OCI-LY7 (cell line): ENCODE data around the gene ZNF516. TPM values are rescaled to one million over a fixed set of nuclear protein-coding genes. Genes with fewer than 3 reads are reported as not detected.

Experiments used
- BruUV-seq: library from RNA; stranded (reverse); fragments of 400-500 nt; replicated peaks from 2 replicates; lab custom pipeline; 2021; lab: Mats Ljungman, UMichigan
- CTCF ChIA-PET: fragments of 300-600 bp; sonication (Branson Sonifier 250); formaldehyde crosslinking; loops from one replicate; lab custom pipeline; 2022; ENCODE audit warnings: antibody characterized with exemption; ENCODE audit not compliant: unreplicated experiment; lab: Charles Lee
- POLR2A ChIA-PET: fragments of 300-600 bp; sonication (Branson Sonifier 250); formaldehyde crosslinking; loops from one replicate; lab custom pipeline; 2022; ENCODE audit warnings: antibody characterized with exemption; lab: Charles Lee
- DNase-seq: peaks from one replicate; pipeline ENCODE4 v3.0.0-alpha.2; 2015; ENCODE audit warnings: low spot score
- H2AFZ ChIP-seq: fragments of 200-600 bp; sonication (generic), shearing (Covaris generic); 2 replicates; pipeline ENCODE4 v1.6.1; 2014; ENCODE audit warnings: mild to moderate bottlenecking, antibody characterized with exemption, low read length, moderate library complexity
- H3K27ac ChIP-seq: fragments of 200-600 bp; sonication (generic); 2 replicates; pipeline ENCODE4 v1.5.1; 2014; ENCODE audit warnings: mixed run types, low read depth, mild to moderate bottlenecking, moderate library complexity, low read length, inconsistent platforms; ENCODE audit not compliant: poor library complexity, severe bottlenecking
- H3K36me3 ChIP-seq: fragments of 200-600 bp; sonication (generic); 2 replicates; pipeline ENCODE4 v1.6.1; 2014; ENCODE audit warnings: mild to moderate bottlenecking, antibody characterized with exemption, low read length, moderate library complexity, mixed read lengths; ENCODE audit not compliant: insufficient read depth
- H3K4me1 ChIP-seq: fragments of 200-600 bp; sonication (generic); 2 replicates; pipeline ENCODE4 v1.5.1; 2014; ENCODE audit warnings: mild to moderate bottlenecking, low read length; ENCODE audit not compliant: insufficient read depth, poor library complexity, severe bottlenecking
- H3K4me2 ChIP-seq: fragments of 200-600 bp; sonication (generic); 2 replicates; pipeline ENCODE4 v1.6.1; 2014; ENCODE audit warnings: mild to moderate bottlenecking, low read length
- H3K4me3 ChIP-seq: fragments of 200-600 bp; sonication (generic); 2 replicates; pipeline ENCODE4 v1.5.1; 2014; ENCODE audit warnings: mild to moderate bottlenecking, low read depth, low read length; ENCODE audit not compliant: poor library complexity, severe bottlenecking
- H3K79me2 ChIP-seq: fragments of 200-600 bp; sonication (generic); 2 replicates; pipeline ENCODE4 v1.6.1; 2016; ENCODE audit warnings: low read depth, mild to moderate bottlenecking, low read length, moderate library complexity, mixed read lengths; ENCODE audit not compliant: insufficient read depth
- H3K9me2 ChIP-seq: fragments of 200-600 bp; sonication (generic); 2 replicates; pipeline ENCODE4 v1.6.1; 2016; ENCODE audit warnings: mild to moderate bottlenecking, low read length, mixed read lengths; ENCODE audit not compliant: insufficient read depth
- H3K9me3 ChIP-seq: fragments of 200-600 bp; sonication (generic); 2 replicates; pipeline ENCODE4 v1.6.1; 2014; ENCODE audit warnings: mild to moderate bottlenecking, mixed run types, low read length, mixed read lengths
- H4K20me1 ChIP-seq: fragments of 200-600 bp; sonication (generic); 2 replicates; pipeline ENCODE4 v1.6.1; 2014; ENCODE audit warnings: mild to moderate bottlenecking, antibody characterized with exemption, low read length, moderate library complexity, mixed read lengths; ENCODE audit not compliant: insufficient read depth
- CTCF ChIP-seq: fragments of 200-600 bp; sonication (generic); conservative IDR thresholded peaks from 2 replicates; pipeline ENCODE4 v1.5.1; 2014; ENCODE audit warnings: mild to moderate bottlenecking, antibody characterized with exemption, low read length, moderate library complexity, mixed read lengths
- EZH2phosphoT487 ChIP-seq: fragments of 200-600 bp; sonication (generic); IDR thresholded peaks from 2 replicates; pipeline ENCODE4 v1.6.1; 2018; ENCODE audit warnings: low read depth, borderline replicate concordance, mild to moderate bottlenecking, mixed run types, antibody characterized with exemption, low read length, moderate library complexity, mixed read lengths
- intact Hi-C: fragments of 100-400 bp; cut with micrococcal nuclease; formaldehyde crosslinking; loops from one replicate; pipeline ENCODE4 v1.10.0; 2022; ENCODE audit not compliant: unreplicated experiment
- total RNA-seq, 2 experiments: library from RNA; depleted of rRNA in 1 of 2; stranded (reverse); fragments of >200 nt in 1 of 2; shearing (Covaris generic) in 1 of 2; gene quantifications; 2 replicates each; pipeline ENCODE4 v1.2.3, GENCODE V29; 2014 to 2022

ZNF516 gene
- total RNA-seq, 2 experiments from 2014 or later: 16.2 to 32.3 TPM

- Histone ChIP-seq H3K4me3 (no peak overlapping the region), H4K20me1 (no peaks in the 10 kb centered on the region), H3K4me2 (no peak overlapping the region), H3K79me2 (no peaks in the 10 kb centered on the region), H3K9me2 (no peaks in the 10 kb centered on the region), H3K36me3 (no peaks in the 10 kb centered on the region), H2AFZ (no peak overlapping the region), H3K4me1 (no peaks in the 10 kb centered on the region), H3K27ac (no peak overlapping the region), H3K9me3 (no peaks in the 10 kb centered on the region)
- CTCF ChIA-PET: no interaction called here
- intact Hi-C loops: no loop called here
- no TSS peak for BruUV-seq
- TF ChIP-seq CTCF (no peak), EZH2phosphoT487 (no peak)
- POLR2A ChIA-PET: no interaction called here
- DNase-seq: no peak
These were observed 177.9 kb downstream of the ZNF516 start for GRCh38 chr18:76317136-76317535.

GRCh38 chr18:76315722-76316230 is 179.3 kb downstream of the ZNF516 start:
- Histone ChIP-seq H3K79me2 (no peaks in the 10 kb centered on the region), H3K27ac (no peak overlapping the region), H2AFZ (no peak overlapping the region), H3K4me2 (no peak overlapping the region), H3K36me3 (no peaks in the 10 kb centered on the region), H3K4me1 (no peaks in the 10 kb centered on the region), H3K4me3 (no peak overlapping the region), H3K9me2 (no peaks in the 10 kb centered on the region), H4K20me1 (no peaks in the 10 kb centered on the region), H3K9me3 (no peaks in the 10 kb centered on the region)
- CTCF ChIA-PET: no interaction called here
- intact Hi-C loops: no loop called here
- DNase-seq: no peak
- TF ChIP-seq CTCF: no peak
- TF ChIP-seq EZH2phosphoT487: no peak
- no TSS peak for BruUV-seq
- POLR2A ChIA-PET: no interaction called here

GRCh38 chr18:76314496-76314895 is 180.5 kb downstream of the ZNF516 start:
- Histone ChIP-seq H3K4me2 (no peak overlapping the region), H3K79me2 (no peaks in the 10 kb centered on the region), H2AFZ (no peak overlapping the region), H3K27ac (no peak overlapping the region), H3K4me3 (no peak overlapping the region), H3K36me3 (no peaks in the 10 kb centered on the region), H3K9me2 (no peaks in the 10 kb centered on the region), H3K4me1 (no peaks in the 10 kb centered on the region), H3K9me3 (no peaks in the 10 kb centered on the region), H4K20me1 (no peaks in the 10 kb centered on the region)
- intact Hi-C loops: no loop called here
- no TSS peak for BruUV-seq
- DNase-seq: no peak
- ChIA-PET POLR2A (no interaction called here), CTCF (no interaction called here)
- TF ChIP-seq CTCF: no peak
- no peak for TF ChIP-seq EZH2phosphoT487
